ENCODE measurements around the gene PTPN23.

The PTPN23 gene

DNA sequence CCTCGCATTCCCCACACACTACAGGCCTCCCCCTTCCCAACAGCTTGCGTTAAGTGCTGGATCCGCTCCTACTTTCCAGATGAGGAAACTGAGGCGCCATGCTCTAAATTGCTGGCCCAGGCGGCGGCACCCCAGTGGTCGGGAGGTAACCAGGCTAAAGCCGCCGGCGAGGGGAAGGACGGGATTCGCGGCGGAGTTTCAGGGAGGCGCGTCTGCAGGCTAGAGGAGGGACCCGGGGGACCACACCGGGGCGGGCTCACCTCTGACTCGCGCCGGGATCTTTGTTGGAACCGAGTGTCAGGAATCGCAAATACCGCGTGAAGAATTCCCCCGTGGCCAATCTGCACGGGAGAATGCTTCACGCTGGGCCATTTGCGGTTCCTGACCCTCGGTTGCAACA lies 24.6 kb upstream of the PTPN23 start:
- Histone ChIP-seq H3K27ac (ENCODE audit: extremely low read depth, low read depth, low read length) (no peak overlapping the region), H3K4me1 (ENCODE audit: control insufficient read depth, insufficient read depth, low read length) (no peaks in the 10 kb centered on the region), H3K36me3 (ENCODE audit: control insufficient read depth in 2 of 2, insufficient read depth in 1 of 2, low read length in 2 of 2) (no peaks in the 10 kb centered on the region), H3K9me3 (ENCODE audit: control insufficient read depth, insufficient read depth, low read depth, low read length) (no peaks in the 10 kb centered on the region), H3K4me3 (ENCODE audit: low read depth, low read length) (no peak overlapping the region)
- CTCF ChIA-PET = no interaction called here
- POLR2A ChIA-PET = no interaction called here
- TF ChIP-seq, protein P1, sequence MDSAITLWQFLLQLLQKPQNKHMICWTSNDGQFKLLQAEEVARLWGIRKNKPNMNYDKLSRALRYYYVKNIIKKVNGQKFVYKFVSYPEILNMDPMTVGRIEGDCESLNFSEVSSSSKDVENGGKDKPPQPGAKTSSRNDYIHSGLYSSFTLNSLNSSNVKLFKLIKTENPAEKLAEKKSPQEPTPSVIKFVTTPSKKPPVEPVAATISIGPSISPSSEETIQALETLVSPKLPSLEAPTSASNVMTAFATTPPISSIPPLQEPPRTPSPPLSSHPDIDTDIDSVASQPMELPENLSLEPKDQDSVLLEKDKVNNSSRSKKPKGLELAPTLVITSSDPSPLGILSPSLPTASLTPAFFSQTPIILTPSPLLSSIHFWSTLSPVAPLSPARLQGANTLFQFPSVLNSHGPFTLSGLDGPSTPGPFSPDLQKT (IDR thresholded peaks at IDR 0.05; ENCODE audit: borderline replicate concordance, low read depth, low read length) = no peak
- TF ChIP-seq ZNF341 (tag by site-specific recombination; IDR thresholded peaks at IDR 0.05; ENCODE audit: low read depth) = no peak
- no peak for TF ChIP-seq HOXC10 (CRISPR knock-in tag; IDR thresholded peaks at IDR 0.05)
- TF ChIP-seq MZF1 (tag by site-specific recombination; IDR thresholded peaks at IDR 0.05; ENCODE audit: borderline replicate concordance) = no peak
- no peak for TF ChIP-seq ZNF335 (tag by site-specific recombination; conservative IDR thresholded peaks at IDR 0.05)
- TF ChIP-seq SP7 (tag by site-specific recombination; IDR thresholded peaks at IDR 0.05) = no peak
- TF ChIP-seq, protein P2, sequence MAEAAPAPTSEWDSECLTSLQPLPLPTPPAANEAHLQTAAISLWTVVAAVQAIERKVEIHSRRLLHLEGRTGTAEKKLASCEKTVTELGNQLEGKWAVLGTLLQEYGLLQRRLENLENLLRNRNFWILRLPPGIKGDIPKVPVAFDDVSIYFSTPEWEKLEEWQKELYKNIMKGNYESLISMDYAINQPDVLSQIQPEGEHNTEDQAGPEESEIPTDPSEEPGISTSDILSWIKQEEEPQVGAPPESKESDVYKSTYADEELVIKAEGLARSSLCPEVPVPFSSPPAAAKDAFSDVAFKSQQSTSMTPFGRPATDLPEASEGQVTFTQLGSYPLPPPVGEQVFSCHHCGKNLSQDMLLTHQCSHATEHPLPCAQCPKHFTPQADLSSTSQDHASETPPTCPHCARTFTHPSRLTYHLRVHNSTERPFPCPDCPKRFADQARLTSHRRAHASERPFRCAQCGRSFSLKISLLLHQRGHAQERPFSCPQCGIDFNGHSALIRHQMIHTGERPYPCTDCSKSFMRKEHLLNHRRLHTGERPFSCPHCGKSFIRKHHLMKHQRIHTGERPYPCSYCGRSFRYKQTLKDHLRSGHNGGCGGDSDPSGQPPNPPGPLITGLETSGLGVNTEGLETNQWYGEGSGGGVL (tag by site-specific recombination; IDR thresholded peaks at IDR 0.05) = no peak
- TF ChIP-seq ZNF302 (tag by site-specific recombination; IDR thresholded peaks at IDR 0.05; ENCODE audit: low read depth) = no peak
- TF ChIP-seq, protein P3, sequence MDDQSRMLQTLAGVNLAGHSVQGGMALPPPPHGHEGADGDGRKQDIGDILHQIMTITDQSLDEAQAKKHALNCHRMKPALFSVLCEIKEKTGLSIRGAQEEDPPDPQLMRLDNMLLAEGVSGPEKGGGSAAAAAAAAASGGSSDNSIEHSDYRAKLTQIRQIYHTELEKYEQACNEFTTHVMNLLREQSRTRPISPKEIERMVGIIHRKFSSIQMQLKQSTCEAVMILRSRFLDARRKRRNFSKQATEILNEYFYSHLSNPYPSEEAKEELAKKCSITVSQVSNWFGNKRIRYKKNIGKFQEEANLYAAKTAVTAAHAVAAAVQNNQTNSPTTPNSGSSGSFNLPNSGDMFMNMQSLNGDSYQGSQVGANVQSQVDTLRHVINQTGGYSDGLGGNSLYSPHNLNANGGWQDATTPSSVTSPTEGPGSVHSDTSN (CRISPR knock-in tag; IDR thresholded peaks at IDR 0.05) = no peak
- no peak for TF ChIP-seq KLF10 (tag by site-specific recombination; IDR thresholded peaks at IDR 0.05)
- TF ChIP-seq ZNF677 (tag by site-specific recombination; IDR thresholded peaks at IDR 0.05) = no peak
- TF ChIP-seq EGR2 (tag by site-specific recombination; IDR thresholded peaks at IDR 0.05; ENCODE audit: low read depth) = no peak
- TF ChIP-seq ZNF366 (tag by site-specific recombination; conservative IDR thresholded peaks at IDR 0.05) = no peak

DNA sequence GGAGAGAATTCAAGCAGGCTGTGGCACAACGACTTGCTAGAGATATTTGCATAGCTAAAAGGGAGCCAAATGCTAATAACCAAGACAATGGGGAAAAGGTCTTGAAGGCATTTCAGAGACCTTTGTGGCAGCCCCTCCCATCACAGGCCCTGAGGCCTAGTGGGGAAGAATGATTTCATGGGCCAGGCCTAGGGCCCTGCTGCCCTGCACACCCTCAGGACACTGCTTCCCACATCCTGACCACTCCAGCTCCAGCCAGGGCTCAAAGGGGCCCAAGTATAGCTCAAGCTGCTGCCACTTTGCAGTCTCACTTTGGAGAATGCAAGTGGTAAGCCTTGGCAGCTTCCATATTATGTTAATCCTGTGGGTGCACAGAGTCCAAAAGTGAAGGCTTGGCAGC lies 21.5 kb upstream of the PTPN23 start:
- Histone ChIP-seq H3K36me3 (ENCODE audit: control insufficient read depth in 2 of 2, insufficient read depth in 1 of 2, low read length in 2 of 2) (no peaks in the 10 kb centered on the region), H3K4me1 (ENCODE audit: control insufficient read depth, insufficient read depth, low read length) (no peaks in the 10 kb centered on the region), H3K4me3 (ENCODE audit: low read depth, low read length) (no peak overlapping the region), H3K9me3 (ENCODE audit: control insufficient read depth, insufficient read depth, low read depth, low read length) (no peaks in the 10 kb centered on the region), H3K27ac (ENCODE audit: extremely low read depth, low read depth, low read length) (no peak overlapping the region)
- TF ChIP-seq ZNF155 (tag by site-specific recombination; IDR thresholded peaks at IDR 0.05) (no peak), OVOL3 (tag by site-specific recombination; IDR thresholded peaks at IDR 0.05) (no peak), IKZF3 (tag by site-specific recombination; IDR thresholded peaks at IDR 0.05) (no peak), ZNF664 (tag by site-specific recombination; IDR thresholded peaks at IDR 0.05) (no peak), ZSCAN30 (tag by site-specific recombination; IDR thresholded peaks at IDR 0.05) (no peak), ZNF660 (tag by site-specific recombination; IDR thresholded peaks at IDR 0.05) (no peak), ZNF747 (tag by site-specific recombination; IDR thresholded peaks at IDR 0.05) (no peak), ZNF16 (tag by site-specific recombination; IDR thresholded peaks at IDR 0.05; ENCODE audit: low read depth) (no peak), ZBTB48 (tag by site-specific recombination; IDR thresholded peaks at IDR 0.05) (no peak), ZNF394 (tag by site-specific recombination; IDR thresholded peaks at IDR 0.05; ENCODE audit: borderline replicate concordance) (no peak)
- ChIA-PET CTCF (no interaction called here), POLR2A (no interaction called here)
